Measurements from ENCODE around the gene RNF113B. TPM values are rescaled to one million over a fixed set of nuclear protein-coding genes. Genes with fewer than 3 reads are reported as not detected.

RNF113B gene
- total and polyA plus RNA-seq, 7 donors = not detected

DNA sequence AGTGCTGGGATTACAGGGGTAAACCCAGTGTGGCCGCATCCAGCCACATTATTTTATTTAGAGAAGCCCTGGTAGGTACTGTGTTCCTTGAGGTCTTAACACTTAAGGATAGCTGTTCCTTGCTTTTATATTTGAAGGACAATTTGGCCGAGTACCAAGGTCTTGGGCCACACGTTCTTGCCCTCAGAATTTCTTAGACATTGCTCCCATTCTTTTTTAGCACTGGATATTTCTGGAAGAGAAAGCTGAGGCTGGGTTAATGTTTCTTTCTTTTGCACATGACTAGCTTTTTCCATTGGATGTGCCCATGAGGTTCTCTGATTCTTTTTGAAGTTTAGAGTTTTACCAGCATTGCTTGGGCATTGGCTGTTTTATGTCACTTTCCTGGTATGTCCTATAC lies 5.5 kb upstream of the RNF113B start:
- no peaks in the 10 kb centered on the region for H3K36me3 ChIP-seq
- WGBS, 2 donors = 74 to 88% methylated on average over 3 of the region's 3 CpGs
- intact Hi-C loops (cut with DNase I) = no loop called here
- TF ChIP-seq POLR2A (IDR thresholded peaks at IDR 0.05) (no peak), POLR2AphosphoS5 (IDR thresholded peaks at IDR 0.05) (peak in 2 of 4 donors; percentile 11 to 18), EP300 (IDR thresholded peaks at IDR 0.05) (no peak)
- TF ChIP-seq, protein P1, sequence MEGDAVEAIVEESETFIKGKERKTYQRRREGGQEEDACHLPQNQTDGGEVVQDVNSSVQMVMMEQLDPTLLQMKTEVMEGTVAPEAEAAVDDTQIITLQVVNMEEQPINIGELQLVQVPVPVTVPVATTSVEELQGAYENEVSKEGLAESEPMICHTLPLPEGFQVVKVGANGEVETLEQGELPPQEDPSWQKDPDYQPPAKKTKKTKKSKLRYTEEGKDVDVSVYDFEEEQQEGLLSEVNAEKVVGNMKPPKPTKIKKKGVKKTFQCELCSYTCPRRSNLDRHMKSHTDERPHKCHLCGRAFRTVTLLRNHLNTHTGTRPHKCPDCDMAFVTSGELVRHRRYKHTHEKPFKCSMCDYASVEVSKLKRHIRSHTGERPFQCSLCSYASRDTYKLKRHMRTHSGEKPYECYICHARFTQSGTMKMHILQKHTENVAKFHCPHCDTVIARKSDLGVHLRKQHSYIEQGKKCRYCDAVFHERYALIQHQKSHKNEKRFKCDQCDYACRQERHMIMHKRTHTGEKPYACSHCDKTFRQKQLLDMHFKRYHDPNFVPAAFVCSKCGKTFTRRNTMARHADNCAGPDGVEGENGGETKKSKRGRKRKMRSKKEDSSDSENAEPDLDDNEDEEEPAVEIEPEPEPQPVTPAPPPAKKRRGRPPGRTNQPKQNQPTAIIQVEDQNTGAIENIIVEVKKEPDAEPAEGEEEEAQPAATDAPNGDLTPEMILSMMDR (IDR thresholded peaks at IDR 0.05) = no peak
- peaks cover 0 to 35% (median 11%) of the 10 kb centered on the region in 4 donors for H3K4me1 ChIP-seq
- no peaks in the 10 kb centered on the region for H3K27me3 ChIP-seq
- no peaks in the 10 kb centered on the region for H3K9me3 ChIP-seq
- H3K27ac ChIP-seq = peak overlapping the region in 3 of 4 donors; percentile 4 to 65 (median 57)
- H3K4me3 ChIP-seq = no peak overlapping the region
- DNase-seq = no peak

DNA sequence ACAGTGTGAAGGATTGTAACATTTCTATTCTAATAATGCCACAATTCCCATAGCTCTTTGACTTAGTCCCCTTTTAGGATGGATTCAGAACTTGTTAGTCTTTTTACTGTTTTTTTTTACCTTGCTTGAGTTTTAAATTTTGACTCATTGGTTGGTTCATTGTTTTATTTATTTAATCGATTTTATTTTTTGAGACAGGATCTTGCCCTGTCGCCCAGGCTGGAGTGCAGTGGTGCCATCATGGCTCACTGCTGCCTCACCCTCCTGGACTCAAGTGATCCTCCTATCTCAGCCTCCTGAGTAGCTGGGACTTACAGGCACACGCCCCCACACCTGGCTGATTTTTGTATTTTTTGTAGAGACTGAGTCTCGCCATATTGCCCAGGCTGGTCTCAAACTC lies 5.1 kb upstream of the RNF113B start:
- TF ChIP-seq, protein P1 (IDR thresholded peaks at IDR 0.05) = no peak
- TF ChIP-seq POLR2A (IDR thresholded peaks at IDR 0.05) (no peak), EP300 (IDR thresholded peaks at IDR 0.05) (no peak), POLR2AphosphoS5 (IDR thresholded peaks at IDR 0.05) (no peak)
- WGBS, 2 donors = 93 to 95% methylated on average over 4 of the region's 4 CpGs
- Histone ChIP-seq H3K9me3 (no peaks in the 10 kb centered on the region), H3K27me3 (no peaks in the 10 kb centered on the region), H3K27ac (peak overlapping the region in 3 of 4 donors; percentile 4 to 65 (median 57)), H3K4me3 (no peak overlapping the region), H3K4me1 (peaks cover 0 to 31% (median 9%) of the 10 kb centered on the region in 4 donors), H3K36me3 (no peaks in the 10 kb centered on the region)
- intact Hi-C loops (cut with DNase I) = no loop called here
- no peak for DNase-seq

- Histone ChIP-seq H3K36me3 (peaks cover 0 to 5% (median 0%) of the 10 kb centered on the region in 4 donors), H3K9me3 (no peaks in the 10 kb centered on the region), H3K4me1 (peaks cover 0 to 31% (median 8%) of the 10 kb centered on the region in 4 donors), H3K27me3 (no peaks in the 10 kb centered on the region), H3K4me3 (no peak overlapping the region), H3K27ac (peak overlapping the region in 2 of 4 donors; percentile 33 to 57)
- WGBS, 2 donors = 92 to 93% methylated on average over 7 of the region's 7 CpGs
- DNase-seq = no peak
- intact Hi-C loops (cut with DNase I) = no loop called here
- TF ChIP-seq POLR2A (IDR thresholded peaks at IDR 0.05) = no peak
- TF ChIP-seq POLR2AphosphoS5 (IDR thresholded peaks at IDR 0.05) = no peak
- TF ChIP-seq, protein P1 (IDR thresholded peaks at IDR 0.05) = no peak
- TF ChIP-seq EP300 (IDR thresholded peaks at IDR 0.05) = no peak
Measured at GRCh38 chr13:98181111-98181815, 4.2 kb upstream of the RNF113B start.

DNA sequence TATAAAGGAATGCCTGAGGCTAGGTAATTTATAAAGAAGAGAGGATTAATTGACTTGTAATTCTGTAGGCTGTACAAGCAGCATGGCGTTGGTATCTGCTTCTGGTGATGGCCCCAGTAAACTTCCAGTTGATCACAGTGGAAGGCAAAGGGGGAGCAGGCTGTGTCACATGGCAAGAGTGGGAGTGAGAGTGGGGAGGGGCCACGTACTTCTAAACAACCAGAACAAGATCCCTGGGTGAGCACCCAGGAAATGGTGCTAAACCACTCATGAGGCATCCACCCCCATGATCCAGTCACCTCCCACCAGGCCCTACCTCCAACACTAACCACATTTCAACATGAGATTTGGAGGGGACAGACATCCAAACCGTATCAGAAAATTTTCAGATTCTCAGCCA lies 3.0 kb upstream of the RNF113B start:
- WGBS, 2 donors = 81 to 86% methylated on average over 3 of the region's 3 CpGs
- peaks cover 0 to 5% (median 0%) of the 10 kb centered on the region in 4 donors for H3K36me3 ChIP-seq

More for the DNA sequence above, 3.0 kb upstream of the RNF113B start:
- H3K4me3 ChIP-seq = no peak overlapping the region
- intact Hi-C loops (cut with DNase I) = no loop called here
- DNase-seq = no peak
- H3K4me1 ChIP-seq = peaks cover 0 to 38% (median 12%) of the 10 kb centered on the region in 4 donors
- TF ChIP-seq EP300 (IDR thresholded peaks at IDR 0.05) = no peak
- no peak for TF ChIP-seq POLR2AphosphoS5 (IDR thresholded peaks at IDR 0.05)
- TF ChIP-seq POLR2A (IDR thresholded peaks at IDR 0.05) = no peak
- TF ChIP-seq, protein P1 (IDR thresholded peaks at IDR 0.05) = no peak
- peak overlapping the region in 2 of 4 donors; percentile 27 to 33 for H3K27ac ChIP-seq
- H3K9me3 ChIP-seq = no peaks in the 10 kb centered on the region
- no peaks in the 10 kb centered on the region for H3K27me3 ChIP-seq

Data from sigmoid colon (tissue), 7 donors.